OCI-LY1 (cell line): ENCODE data around the gene SAP30BP.

ENCODE experiments used
- H2AFZ ChIP-seq: fragments of 200-600 bp; sonication (generic), shearing (Covaris generic); 2 replicates; pipeline ENCODE4 v1.6.0; 2014; ENCODE audit warnings: antibody characterized with exemption, mild to moderate bottlenecking, low read length
- H3F3A ChIP-seq: fragments of 200-600 bp; sonication (generic), shearing (Covaris generic); 2 replicates; pipeline ENCODE4 v1.6.0; 2014; ENCODE audit warnings: mild to moderate bottlenecking, antibody characterized with exemption, low read length, moderate library complexity; ENCODE audit not compliant: insufficient read depth
- H3K27ac ChIP-seq: fragments of 200-600 bp; sonication (generic); 2 replicates; pipeline ENCODE4 v1.5.1; 2014; ENCODE audit warnings: low read length, mixed run types, mild to moderate bottlenecking, low read depth; ENCODE audit not compliant: poor library complexity, severe bottlenecking
- H3K27me3 ChIP-seq: fragments of 200-600 bp; sonication (generic); 2 replicates; pipeline ENCODE4 v1.6.0; 2014; ENCODE audit warnings: antibody characterized with exemption, mild to moderate bottlenecking, low read length, moderate library complexity; ENCODE audit not compliant: insufficient read depth
- H3K36me3 ChIP-seq: fragments of 200-600 bp; sonication (generic); 2 replicates; pipeline ENCODE4 v1.6.1; 2014; ENCODE audit warnings: mild to moderate bottlenecking, antibody characterized with exemption, low read length, moderate library complexity, mixed read lengths; ENCODE audit not compliant: insufficient read depth
- H3K4me1 ChIP-seq: fragments of 200-600 bp; sonication (generic); 2 replicates; pipeline ENCODE4 v1.5.1; 2014; ENCODE audit warnings: mild to moderate bottlenecking, low read length, moderate library complexity; ENCODE audit not compliant: insufficient read depth, severe bottlenecking
- H3K4me2 ChIP-seq: fragments of 200-600 bp; sonication (generic), shearing (Covaris generic); 2 replicates; pipeline ENCODE4 v1.6.1; 2014; ENCODE audit warnings: low read length
- H3K4me3 ChIP-seq: fragments of 200-600 bp; sonication (generic); 2 replicates; pipeline ENCODE4 v1.5.1; 2014; ENCODE audit warnings: low read length, low read depth, mild to moderate bottlenecking, mixed read lengths; ENCODE audit not compliant: poor library complexity, severe bottlenecking
- H3K79me2 ChIP-seq: fragments of 200-600 bp; shearing (Covaris generic); 2 replicates; pipeline ENCODE4 v1.6.1; 2016; ENCODE audit warnings: mixed run types, low read length, mixed read lengths; ENCODE audit not compliant: insufficient read depth
- H3K9ac ChIP-seq: fragments of 200-600 bp; sonication (generic), shearing (Covaris generic); 2 replicates; pipeline ENCODE4 v1.6.1; 2014; ENCODE audit warnings: mild to moderate bottlenecking, low read length, mixed read lengths
- H3K9me2 ChIP-seq: fragments of 200-600 bp; sonication (generic), shearing (Covaris generic); 2 replicates; pipeline ENCODE4 v1.6.1; 2014; ENCODE audit warnings: low read depth, mild to moderate bottlenecking, low read length, mixed read lengths
- H3K9me3 ChIP-seq: fragments of 200-600 bp; shearing (Covaris generic); 2 replicates; pipeline ENCODE4 v1.6.1; 2014; ENCODE audit warnings: low read length, mixed read lengths
- H4K20me1 ChIP-seq: fragments of 200-600 bp; sonication (generic), shearing (Covaris generic); 2 replicates; pipeline ENCODE4 v1.6.0; 2016; ENCODE audit warnings: mild to moderate bottlenecking, low read length; ENCODE audit not compliant: insufficient read depth
- CTCF ChIP-seq: fragments of 200-600 bp; sonication (generic), shearing (Covaris generic); IDR thresholded peaks from 2 replicates; pipeline ENCODE4 v1.5.1; 2017; ENCODE audit warnings: mild to moderate bottlenecking, antibody characterized with exemption, low read length, moderate library complexity, mixed read lengths
- EZH2 ChIP-seq: fragments of 200-600 bp; sonication (generic), shearing (Covaris generic); IDR thresholded peaks from 2 replicates; pipeline ENCODE4 v1.8.0; 2017; ENCODE audit warnings: borderline replicate concordance, mixed run types, mild to moderate bottlenecking, antibody characterized with exemption, low read length, moderate library complexity, mixed read lengths

Gene SAP30BP

GRCh38 chr17:75743625-75744206 lies 76.6 kb downstream of the SAP30BP start:
- H3K4me1 ChIP-seq = no peaks in the 10 kb centered on the region
- H3K4me2 ChIP-seq = no peak overlapping the region
- no peaks in the 10 kb centered on the region for H4K20me1 ChIP-seq
- H3K36me3 ChIP-seq = no peaks in the 10 kb centered on the region
- no peak overlapping the region for H3K27ac ChIP-seq
- H3K9me3 ChIP-seq = no peaks in the 10 kb centered on the region
- H3F3A ChIP-seq = no peaks in the 10 kb centered on the region
- H3K9me2 ChIP-seq = no peaks in the 10 kb centered on the region
- H3K79me2 ChIP-seq = no peaks in the 10 kb centered on the region
- H3K27me3 ChIP-seq = peaks cover 5% of the 10 kb centered on the region
- no peak overlapping the region for H3K4me3 ChIP-seq
- no peak for TF ChIP-seq EZH2
- TF ChIP-seq CTCF = no peak
- no peak overlapping the region for H2AFZ ChIP-seq
- no peak overlapping the region for H3K9ac ChIP-seq

- TF ChIP-seq EZH2 (no peak), CTCF (no peak)
- no peaks in the 10 kb centered on the region for H3K36me3 ChIP-seq
- no peak overlapping the region for H3K4me2 ChIP-seq
- no peaks in the 10 kb centered on the region for H3K27me3 ChIP-seq
- H3F3A ChIP-seq = no peaks in the 10 kb centered on the region
- H2AFZ ChIP-seq = no peak overlapping the region
- H3K4me3 ChIP-seq = no peak overlapping the region
- no peaks in the 10 kb centered on the region for H4K20me1 ChIP-seq
- no peak overlapping the region for H3K27ac ChIP-seq
- no peaks in the 10 kb centered on the region for H3K79me2 ChIP-seq
- H3K9me3 ChIP-seq = no peaks in the 10 kb centered on the region
- H3K9ac ChIP-seq = no peak overlapping the region
- peaks cover 15% of the 10 kb centered on the region for H3K4me1 ChIP-seq
- no peaks in the 10 kb centered on the region for H3K9me2 ChIP-seq
Measured at GRCh38 chr17:75748706-75749105, 81.6 kb downstream of the SAP30BP start.

- Histone ChIP-seq H3K27me3 (no peaks in the 10 kb centered on the region), H3K9me3 (no peaks in the 10 kb centered on the region), H4K20me1 (no peaks in the 10 kb centered on the region), H3K4me3 (no peak overlapping the region), H3K9me2 (no peaks in the 10 kb centered on the region), H3K36me3 (no peaks in the 10 kb centered on the region), H3K27ac (no peak overlapping the region), H3K4me2 (no peak overlapping the region; the same call in 1 of the 2 replicates), H3K9ac (no peak overlapping the region), H3F3A (no peaks in the 10 kb centered on the region), H3K79me2 (no peaks in the 10 kb centered on the region), H3K4me1 (peaks cover 25% of the 10 kb centered on the region), H2AFZ (no peak overlapping the region)
- TF ChIP-seq EZH2 (no peak), CTCF (peak; percentile 83)
Measured at GRCh38 chr17:75749545-75750389, 82.6 kb downstream of the SAP30BP start.
